PC-3 (cell line): Measurements from ENCODE around the gene ASL.

Source experiments
- EZH2 ChIP-seq: fragments of 300-600 bp; sonication (generic); IDR thresholded peaks from one replicate; pipeline ENCODE4 v1.6.1; 2017; ENCODE audit warnings: antibody characterized with exemption, mild to moderate bottlenecking, low read length; ENCODE audit not compliant: unreplicated experiment
- EZH2phosphoT487 ChIP-seq: fragments of 300-600 bp; sonication (generic); IDR thresholded peaks from 2 replicates; pipeline ENCODE4 v1.6.1; 2018; ENCODE audit warnings: mild to moderate bottlenecking, antibody characterized with exemption, low read length, borderline replicate concordance
- TF ChIP-seq, protein P1 (sequence below): fragments of 300-600 bp; sonication (generic); conservative IDR thresholded peaks from 2 replicates; pipeline ENCODE4 v1.5.1; 2017; ENCODE audit warnings: antibody characterized with exemption, low read depth, mild to moderate bottlenecking, low read length

DNA sequence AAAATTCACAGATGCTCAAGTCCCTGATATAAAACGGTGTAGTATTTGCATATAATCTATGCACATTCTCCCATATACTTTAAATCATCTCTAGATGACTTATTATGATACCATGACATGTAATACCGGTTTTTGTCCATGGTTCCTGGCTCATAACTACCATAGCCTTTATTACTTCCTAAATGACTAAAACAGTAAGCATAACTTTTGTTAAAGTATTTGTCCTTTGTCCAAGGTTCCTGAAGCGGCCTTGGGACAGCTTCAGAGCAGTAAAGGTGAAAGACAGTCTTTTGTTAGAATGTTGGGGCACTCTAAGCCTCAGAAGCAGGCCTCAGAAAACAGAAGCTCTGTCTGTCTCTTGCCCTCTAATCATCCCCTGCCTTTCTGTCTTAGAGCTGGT is 43.0 kb downstream of the ASL start:
- TF ChIP-seq, protein P1, sequence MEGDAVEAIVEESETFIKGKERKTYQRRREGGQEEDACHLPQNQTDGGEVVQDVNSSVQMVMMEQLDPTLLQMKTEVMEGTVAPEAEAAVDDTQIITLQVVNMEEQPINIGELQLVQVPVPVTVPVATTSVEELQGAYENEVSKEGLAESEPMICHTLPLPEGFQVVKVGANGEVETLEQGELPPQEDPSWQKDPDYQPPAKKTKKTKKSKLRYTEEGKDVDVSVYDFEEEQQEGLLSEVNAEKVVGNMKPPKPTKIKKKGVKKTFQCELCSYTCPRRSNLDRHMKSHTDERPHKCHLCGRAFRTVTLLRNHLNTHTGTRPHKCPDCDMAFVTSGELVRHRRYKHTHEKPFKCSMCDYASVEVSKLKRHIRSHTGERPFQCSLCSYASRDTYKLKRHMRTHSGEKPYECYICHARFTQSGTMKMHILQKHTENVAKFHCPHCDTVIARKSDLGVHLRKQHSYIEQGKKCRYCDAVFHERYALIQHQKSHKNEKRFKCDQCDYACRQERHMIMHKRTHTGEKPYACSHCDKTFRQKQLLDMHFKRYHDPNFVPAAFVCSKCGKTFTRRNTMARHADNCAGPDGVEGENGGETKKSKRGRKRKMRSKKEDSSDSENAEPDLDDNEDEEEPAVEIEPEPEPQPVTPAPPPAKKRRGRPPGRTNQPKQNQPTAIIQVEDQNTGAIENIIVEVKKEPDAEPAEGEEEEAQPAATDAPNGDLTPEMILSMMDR = no peak
- no peak for TF ChIP-seq EZH2phosphoT487
- TF ChIP-seq EZH2 = no peak
